GM19351 (cell line): ENCODE results near the gene KL.
A peak's percentile ranks its signal among the peaks of the same experiment; 100 is the strongest.

ENCODE experiments used
- ATAC-seq: cut with Tn5 transposase; IDR thresholded peaks from one replicate; pipeline ENCODE4 v1.9.1; 2021; ENCODE audit warnings: mild to moderate bottlenecking, moderate library complexity; ENCODE audit not compliant: unreplicated experiment

KL gene

GRCh38 chr13:33078263-33078662 is 62.0 kb downstream of the KL start:
- no peak for ATAC-seq

DNA sequence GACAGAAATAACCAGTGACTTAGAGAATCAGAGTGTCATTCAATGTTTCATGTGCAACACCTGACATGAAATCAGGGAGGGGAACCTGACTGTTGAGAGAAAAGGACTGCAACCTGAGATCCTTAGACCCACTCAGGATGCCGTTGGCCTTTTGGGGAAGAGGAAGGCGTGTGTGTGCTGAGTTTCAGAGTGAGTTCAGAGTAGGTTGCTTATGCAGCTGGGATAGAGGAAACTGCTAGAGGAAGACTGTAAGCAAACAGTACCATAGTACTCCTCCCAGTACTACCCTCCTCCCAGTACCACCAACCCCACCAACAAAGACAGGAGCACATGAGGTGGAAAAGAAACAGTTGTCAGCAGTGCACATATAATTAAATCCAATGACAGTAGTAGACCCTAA is 63.7 kb downstream of the KL start:
- ATAC-seq = no peak

- ATAC-seq = no peak
These were observed 64.9 kb downstream of the KL start for GRCh38 chr13:33080972-33081590.

DNA sequence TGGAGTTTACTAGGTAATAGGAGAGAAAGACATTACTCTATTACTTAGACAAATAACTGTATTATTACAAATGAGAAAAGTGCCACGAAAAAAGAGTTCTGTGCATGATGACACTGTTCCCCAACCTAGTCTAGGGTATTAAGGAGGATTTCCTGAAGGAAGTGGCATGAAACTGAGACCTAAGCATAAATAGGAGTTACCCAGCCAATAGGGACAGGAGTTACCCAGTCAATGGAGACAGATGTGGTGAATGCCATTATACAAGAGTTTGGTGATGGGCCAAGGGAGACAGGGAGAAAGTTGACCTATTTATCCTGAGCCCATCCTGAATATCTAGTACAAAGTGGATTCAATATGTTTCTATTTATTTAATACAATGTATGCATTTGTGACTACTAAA is 65.4 kb downstream of the KL start:
- no peak for ATAC-seq

- no peak for ATAC-seq
These were observed 66.8 kb downstream of the KL start for GRCh38 chr13:33083054-33083453.

- ATAC-seq = no peak
These were observed 70.9 kb downstream of the KL start for GRCh38 chr13:33087091-33087490.

- no peak for ATAC-seq
These were observed 71.6 kb downstream of the KL start for GRCh38 chr13:33087790-33088189.

DNA sequence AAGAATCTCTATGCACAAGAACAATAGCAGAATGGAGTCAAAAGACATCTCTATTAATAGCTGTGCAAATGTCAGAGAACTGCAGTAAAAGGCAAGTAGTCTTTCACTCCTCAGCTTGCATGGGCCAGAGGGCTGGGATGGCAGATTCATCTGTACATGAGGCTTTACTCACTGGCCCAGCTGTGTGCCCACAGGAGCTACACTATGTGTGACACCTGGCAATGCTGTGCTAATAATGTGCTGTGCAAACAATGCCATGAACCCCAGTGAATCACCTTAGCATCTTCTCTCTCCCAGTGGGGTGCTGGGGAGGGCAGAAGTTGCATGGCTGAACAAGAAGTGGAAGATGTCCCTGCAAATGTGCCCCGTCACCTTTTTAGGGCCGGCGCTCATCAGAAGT is 73.1 kb downstream of the KL start:
- no peak for ATAC-seq

GRCh38 chr13:33090755-33091414 is 74.7 kb downstream of the KL start:
- ATAC-seq = no peak

- no peak for ATAC-seq
These were observed 75.2 kb downstream of the KL start for GRCh38 chr13:33091415-33091774.

DNA sequence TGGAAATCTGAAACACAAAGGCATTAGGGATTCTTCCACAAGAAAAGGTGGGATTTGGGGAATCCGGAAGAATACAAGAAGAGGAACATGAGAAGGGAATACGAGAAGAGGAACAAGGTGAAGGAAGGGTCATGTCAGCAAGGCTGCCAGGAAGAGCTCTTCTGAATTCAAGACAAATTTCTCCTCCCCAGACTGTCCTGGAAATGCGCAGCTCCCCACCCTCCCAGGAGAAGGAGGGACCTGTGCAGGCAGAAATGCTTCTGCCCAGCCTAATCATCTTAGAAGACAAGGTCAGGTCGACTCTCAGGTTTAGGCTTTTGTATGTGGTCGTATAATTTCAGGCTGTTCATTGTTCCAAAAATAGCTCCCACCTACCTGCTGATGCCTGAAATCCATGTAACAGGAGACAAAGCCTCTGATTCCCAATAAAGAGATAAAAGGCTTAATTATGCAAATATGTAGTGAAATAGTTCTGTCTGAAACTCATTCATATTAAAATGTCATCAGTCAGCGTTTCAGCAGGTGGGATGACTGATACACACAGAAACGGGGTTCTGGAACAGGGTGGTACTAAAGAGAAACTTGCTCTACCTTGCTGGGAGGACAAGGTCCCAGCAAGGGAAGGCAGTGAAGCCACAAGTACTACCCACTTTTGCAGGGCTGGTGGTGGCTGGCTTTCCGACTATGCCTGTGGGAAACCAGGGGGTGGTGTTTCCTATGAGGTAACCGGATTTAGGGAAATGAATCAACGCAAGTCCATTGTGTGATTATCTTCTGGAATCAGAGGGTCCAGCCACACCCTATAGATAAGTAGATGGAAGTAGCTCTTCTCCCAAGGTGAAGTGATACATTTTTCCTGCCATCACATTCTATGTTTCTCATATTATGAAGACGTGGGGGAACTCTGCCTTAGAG is 76.1 kb downstream of the KL start:
- no peak for ATAC-seq

- ATAC-seq = no peak
These were observed 80.8 kb downstream of the KL start for GRCh38 chr13:33096886-33097605.

GRCh38 chr13:33099860-33100259 is 83.6 kb downstream of the KL start:
- no peak for ATAC-seq

DNA sequence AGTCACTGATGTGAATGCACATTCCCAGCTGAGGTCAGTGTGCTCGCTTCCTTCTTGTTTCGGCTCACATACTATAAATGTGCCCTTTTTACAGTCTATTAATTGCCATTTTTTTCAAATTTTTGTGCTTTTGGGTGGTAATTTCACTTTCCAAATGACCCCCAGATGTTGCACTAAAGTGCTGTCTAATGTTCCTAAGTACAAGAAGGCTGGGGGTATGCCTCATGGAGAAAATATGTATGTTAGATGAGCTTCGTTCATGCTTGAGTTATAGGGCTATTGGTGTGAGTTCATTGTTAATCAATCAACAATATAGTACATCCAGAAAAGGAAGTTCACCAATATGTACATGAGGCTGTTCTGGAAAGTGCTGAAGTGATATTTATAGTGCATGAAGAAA is 84.7 kb downstream of the KL start:
- no peak for ATAC-seq

DNA sequence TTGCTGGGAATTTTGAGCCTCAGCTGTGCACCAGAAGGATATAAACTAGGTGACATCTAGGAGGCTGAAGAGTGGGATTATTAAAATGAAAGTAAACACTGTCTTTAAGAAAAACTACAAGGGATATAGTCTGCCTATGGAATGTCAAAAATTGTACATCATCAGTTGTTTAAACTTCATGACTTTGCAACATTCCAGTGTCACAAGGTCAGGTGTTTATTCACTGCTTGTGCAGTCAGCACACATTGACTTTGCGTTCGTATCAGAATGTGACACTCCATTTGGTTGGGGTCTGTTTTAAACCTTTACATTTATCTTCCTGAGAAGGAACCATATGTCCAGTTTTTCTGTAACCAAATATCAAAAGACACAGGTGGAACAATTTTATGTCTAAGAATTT is 85.6 kb downstream of the KL start:
- ATAC-seq = no peak

DNA sequence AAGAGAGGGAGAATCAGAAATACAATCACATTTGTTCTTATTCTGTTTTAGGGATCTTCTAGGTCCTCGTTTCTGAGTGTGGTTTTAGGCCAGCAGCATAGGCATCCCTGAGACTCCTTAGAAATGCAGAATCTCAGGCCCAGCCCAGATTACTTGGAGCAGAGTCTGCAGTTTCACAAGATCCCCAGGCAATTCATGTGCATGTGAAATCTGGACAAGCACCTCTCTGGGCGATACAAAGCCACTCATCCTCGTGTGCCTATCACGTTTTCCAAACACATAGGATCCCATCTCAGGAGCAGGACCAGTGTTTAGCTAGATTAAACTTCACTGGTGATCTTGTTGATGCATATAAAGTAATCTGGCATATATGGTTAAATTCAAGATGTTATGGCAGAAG is 87.2 kb downstream of the KL start:
- no peak for ATAC-seq

DNA sequence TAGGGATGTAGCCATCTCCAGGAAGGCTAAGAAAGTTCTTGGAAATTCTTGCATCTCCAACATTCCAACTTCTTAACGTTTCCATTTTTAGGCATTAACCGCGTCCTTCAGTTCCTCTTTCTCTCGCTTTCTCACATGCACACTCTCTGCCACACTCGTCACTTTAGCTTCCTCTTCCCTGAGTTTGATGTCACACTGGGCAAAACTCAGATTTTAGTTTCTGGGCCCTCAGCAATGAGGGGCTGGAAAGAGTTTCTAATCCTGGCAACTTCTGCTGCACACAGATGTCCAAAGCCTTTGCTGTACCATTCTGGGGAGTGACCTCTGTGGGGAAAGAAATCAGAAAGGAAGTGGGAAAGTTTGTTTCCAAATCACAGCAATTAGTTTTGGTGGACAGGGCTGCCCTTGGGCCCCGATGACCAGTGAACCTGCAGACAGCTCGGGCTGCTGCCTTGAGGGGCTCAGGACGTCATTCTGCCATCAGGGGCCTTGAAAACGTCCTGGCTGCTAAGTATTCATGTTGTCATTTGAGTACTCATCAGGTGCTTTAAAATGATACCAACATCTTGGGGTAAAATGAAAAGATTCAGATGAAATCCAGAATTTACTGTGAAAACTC is 89.3 kb downstream of the KL start:
- no peak for ATAC-seq

DNA sequence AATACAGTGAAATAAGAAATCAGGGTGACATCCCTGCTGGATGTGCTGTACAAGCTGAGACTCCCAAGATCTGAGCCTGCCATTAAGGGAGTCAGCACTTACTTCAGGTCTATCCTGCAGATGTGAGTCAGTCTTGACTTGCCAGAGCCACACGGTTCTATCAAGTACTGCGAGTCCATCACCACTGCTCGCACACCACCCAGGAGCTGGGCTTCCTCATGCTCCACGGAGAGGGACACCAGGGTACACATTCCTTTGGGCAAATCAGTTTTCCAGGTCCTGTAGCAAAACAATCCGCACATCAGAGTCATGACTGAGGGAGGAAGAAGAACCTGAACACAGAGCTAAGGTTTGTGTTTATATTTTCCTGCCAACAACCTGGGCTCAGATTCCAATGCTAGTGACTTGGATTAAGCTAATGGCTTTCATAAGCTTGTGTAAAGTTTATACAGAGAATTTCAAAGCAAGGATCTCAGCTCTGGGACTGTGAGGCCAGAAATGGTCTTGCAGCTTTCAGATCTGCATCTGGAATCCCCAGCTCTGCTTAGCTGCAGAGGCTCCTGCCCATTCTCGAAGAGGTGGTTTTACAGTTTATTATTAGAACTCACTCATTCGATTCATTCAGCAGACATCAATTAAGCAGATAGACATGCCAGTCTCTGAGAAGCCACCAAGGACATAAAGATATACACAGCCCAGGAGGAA is 90.6 kb downstream of the KL start:
- ATAC-seq = peak; percentile 45

DNA sequence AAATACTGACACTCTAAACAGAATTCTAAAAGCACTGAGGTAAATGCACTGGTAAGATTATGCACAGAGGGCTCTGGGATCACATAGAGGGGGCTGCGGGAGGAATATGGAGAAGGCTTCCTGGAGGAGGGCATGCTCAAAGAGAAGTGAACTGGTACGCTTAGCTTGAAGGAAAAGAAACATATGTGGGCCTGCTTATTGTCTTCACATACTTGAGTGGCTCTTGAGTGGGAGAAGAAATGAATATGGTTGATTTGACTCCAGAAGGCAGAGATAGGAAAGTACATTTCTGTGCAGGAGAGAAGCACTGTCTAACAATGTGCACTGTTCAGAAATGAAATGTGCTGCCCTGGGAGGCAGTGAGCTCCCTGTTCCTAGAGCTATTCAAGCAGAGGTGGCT is 91.1 kb downstream of the KL start:
- ATAC-seq = no peak

DNA sequence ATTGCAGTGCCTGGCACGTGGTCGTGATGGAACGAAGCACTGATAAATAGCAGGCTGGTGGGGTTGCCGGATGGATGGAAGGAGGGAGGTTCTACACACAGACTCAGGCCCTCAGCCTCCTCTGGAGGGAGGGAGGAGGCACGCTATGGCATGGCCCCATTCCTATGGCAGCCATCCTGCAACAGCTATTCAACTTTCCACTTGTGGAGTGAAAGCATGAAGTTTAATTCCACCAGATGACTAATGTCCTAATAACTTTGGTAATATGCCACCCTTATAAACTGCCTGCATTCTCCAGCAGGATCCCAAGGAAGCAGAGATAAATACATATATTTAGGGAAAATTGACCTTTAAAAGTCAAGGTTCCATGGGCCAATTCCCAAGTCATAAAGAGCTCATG is 92.4 kb downstream of the KL start:
- ATAC-seq = no peak
